ENCODE data around the gene IFT88. TPM values are rescaled to one million over a fixed set of nuclear protein-coding genes. Genes with fewer than 3 reads are reported as not detected.

Gene IFT88
- total RNA-seq, 1 donor from 2014 or later: 8.7 TPM

DNA sequence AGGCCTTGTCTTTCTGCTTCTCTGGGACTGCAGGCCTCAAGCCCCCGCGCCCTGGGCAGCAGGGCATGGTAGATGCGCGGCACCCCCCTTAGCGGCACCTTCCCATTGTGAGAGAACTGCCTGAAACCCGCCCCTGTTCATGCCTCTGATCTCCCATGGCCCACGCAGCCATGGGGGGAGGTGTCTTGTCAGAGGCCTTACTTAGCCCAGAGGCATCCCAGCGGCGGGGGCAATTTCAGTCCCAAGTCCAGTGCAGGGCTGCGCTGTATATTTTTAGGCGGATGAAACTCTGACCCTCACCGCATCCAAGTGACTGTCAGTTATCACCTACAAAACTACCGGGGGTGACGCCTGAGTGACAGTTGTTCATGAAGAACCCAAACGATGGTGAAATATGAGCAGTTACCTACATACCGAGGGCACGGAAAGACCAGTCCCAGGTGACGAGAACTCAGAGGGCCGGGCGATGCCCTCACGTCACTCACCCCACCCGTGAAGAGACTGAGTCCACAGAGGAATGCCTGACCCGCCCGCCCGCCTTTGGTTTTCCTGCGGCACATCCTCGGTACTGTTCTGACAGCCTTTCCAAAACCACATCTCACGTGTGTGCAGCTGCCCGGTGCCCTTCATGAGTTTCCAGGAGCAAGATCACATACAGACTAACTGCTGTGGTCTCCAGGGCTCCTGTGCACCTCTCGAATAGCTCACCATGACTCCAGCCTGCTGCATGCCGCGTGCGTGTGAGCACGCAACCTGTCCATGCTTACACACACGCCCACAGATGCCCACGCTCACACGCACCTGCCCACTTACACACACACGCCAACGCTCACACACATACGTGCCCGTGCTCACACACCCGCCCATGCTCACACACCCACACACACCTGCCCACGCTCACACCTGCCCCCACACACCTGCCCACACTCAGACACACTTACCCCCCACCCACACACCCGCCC lies 150.9 kb downstream of the IFT88 start:
- Mint-ChIP-seq H3K36me3 (ENCODE audit: unreplicated experiment) (no peaks in the 10 kb centered on the region), H3K4me1 (ENCODE audit: low read depth, unreplicated experiment) (peaks cover 22% of the 10 kb centered on the region), H3K4me3 (ENCODE audit: unreplicated experiment) (no peak overlapping the region), H3K27ac (ENCODE audit: unreplicated experiment) (peak overlapping the region; percentile 31), H3K9me3 (ENCODE audit: unreplicated experiment) (peaks cover 2% of the 10 kb centered on the region), H3K27me3 (ENCODE audit: unreplicated experiment) (peaks cover 8% of the 10 kb centered on the region)
- no peak for DNase-seq
- no peak for TF ChIP-seq CTCF (IDR thresholded peaks at IDR 0.05; ENCODE audit: partially characterized antibody, unreplicated experiment)

DNA sequence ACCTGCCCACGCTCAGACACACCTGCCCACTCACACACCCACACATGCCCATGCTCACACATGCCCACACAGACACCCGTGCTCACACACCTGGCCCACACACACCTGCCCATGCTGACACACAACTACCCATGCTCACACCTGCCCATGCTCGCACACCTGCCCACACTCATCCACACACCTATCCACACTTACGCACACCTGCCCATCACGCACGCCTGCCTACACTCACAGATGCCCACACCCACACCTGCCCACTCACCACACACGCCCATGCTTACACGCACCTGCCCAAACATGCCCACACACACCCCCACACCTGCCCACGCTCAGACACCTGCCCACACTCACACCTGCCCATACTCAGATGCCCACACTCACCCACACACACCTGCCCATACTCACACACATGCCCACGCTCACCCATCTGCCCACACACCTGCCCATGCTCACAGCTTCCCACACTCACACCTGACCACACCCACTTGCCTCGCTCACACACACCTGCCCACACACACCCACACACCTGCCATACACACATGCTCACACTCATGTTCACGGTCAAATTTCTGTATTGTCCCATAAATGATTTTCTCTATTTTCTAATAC lies 152.1 kb downstream of the IFT88 start:
- TF ChIP-seq CTCF (IDR thresholded peaks at IDR 0.05; ENCODE audit: partially characterized antibody, unreplicated experiment): no peak
- peaks cover 6% of the 10 kb centered on the region for H3K27me3 Mint-ChIP-seq (ENCODE audit: unreplicated experiment)
- no peak overlapping the region for H3K4me3 Mint-ChIP-seq (ENCODE audit: unreplicated experiment)
- H3K36me3 Mint-ChIP-seq (ENCODE audit: unreplicated experiment): no peaks in the 10 kb centered on the region
- peaks cover 2% of the 10 kb centered on the region for H3K9me3 Mint-ChIP-seq (ENCODE audit: unreplicated experiment)
- H3K27ac Mint-ChIP-seq (ENCODE audit: unreplicated experiment): no peak overlapping the region
- peaks cover 13% of the 10 kb centered on the region for H3K4me1 Mint-ChIP-seq (ENCODE audit: low read depth, unreplicated experiment)
- DNase-seq: no peak

- Mint-ChIP-seq H3K27me3 (ENCODE audit: unreplicated experiment) (peaks cover 5% of the 10 kb centered on the region), H3K27ac (ENCODE audit: unreplicated experiment) (no peak overlapping the region), H3K4me3 (ENCODE audit: unreplicated experiment) (no peak overlapping the region), H3K4me1 (ENCODE audit: low read depth, unreplicated experiment) (peaks cover 9% of the 10 kb centered on the region), H3K9me3 (ENCODE audit: unreplicated experiment) (peaks cover 2% of the 10 kb centered on the region), H3K36me3 (ENCODE audit: unreplicated experiment) (no peaks in the 10 kb centered on the region)
- DNase-seq: no peak
- TF ChIP-seq CTCF (IDR thresholded peaks at IDR 0.05; ENCODE audit: partially characterized antibody, unreplicated experiment): no peak
Measured at GRCh38 chr13:20719783-20720182, 152.8 kb downstream of the IFT88 start.

DNA sequence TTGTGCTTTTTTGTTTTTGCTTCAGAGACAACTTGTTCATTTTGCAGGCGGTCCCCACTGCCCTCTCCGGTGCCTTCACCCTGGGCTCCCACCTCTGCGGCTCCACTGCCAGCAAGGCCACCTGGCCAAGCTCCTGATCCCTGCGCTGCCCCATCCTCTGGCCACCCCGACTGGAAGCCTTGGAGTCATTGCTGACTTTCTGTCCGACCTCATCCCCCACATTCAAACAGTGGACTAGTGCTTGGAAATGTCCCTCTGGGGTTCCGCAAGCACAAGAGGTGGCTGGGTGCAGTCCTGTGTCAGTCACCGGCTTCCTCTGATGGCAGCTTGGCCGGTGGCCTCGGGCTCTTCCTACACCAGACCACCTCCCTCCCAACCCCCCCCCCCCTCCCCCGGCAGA lies 153.5 kb downstream of the IFT88 start:
- Mint-ChIP-seq H3K27me3 (ENCODE audit: unreplicated experiment) (peaks cover 5% of the 10 kb centered on the region), H3K27ac (ENCODE audit: unreplicated experiment) (no peak overlapping the region), H3K36me3 (ENCODE audit: unreplicated experiment) (no peaks in the 10 kb centered on the region), H3K4me3 (ENCODE audit: unreplicated experiment) (peak overlapping the region; percentile 11), H3K9me3 (ENCODE audit: unreplicated experiment) (peaks cover 2% of the 10 kb centered on the region), H3K4me1 (ENCODE audit: low read depth, unreplicated experiment) (peaks cover 9% of the 10 kb centered on the region)
- DNase-seq: no peak
- no peak for TF ChIP-seq CTCF (IDR thresholded peaks at IDR 0.05; ENCODE audit: partially characterized antibody, unreplicated experiment)

DNA sequence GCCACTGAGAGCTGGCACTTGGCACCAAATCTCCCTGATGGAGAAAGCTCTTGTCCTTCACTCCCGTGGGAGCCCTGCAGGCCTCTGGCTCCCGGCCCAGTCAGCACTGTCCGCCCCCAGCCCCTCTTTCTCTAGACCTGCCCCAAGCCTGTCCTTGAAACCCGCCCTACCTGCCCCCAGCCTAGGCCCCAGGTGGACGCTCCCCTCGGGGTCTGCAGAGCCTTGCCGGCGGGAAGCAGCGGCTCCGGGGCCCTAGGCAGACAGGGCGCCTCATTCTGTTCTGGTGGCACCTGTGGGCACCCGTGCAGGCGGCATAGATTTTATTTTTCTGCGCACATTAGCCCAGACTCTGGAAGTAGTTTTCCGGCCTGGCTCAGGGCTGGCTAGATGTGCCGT lies 154.1 kb downstream of the IFT88 start:
- Mint-ChIP-seq H3K36me3 (ENCODE audit: unreplicated experiment) (no peaks in the 10 kb centered on the region), H3K27me3 (ENCODE audit: unreplicated experiment) (peaks cover 5% of the 10 kb centered on the region), H3K4me1 (ENCODE audit: low read depth, unreplicated experiment) (peaks cover 9% of the 10 kb centered on the region), H3K4me3 (ENCODE audit: unreplicated experiment) (peak overlapping the region; percentile 69), H3K9me3 (ENCODE audit: unreplicated experiment) (peaks cover 2% of the 10 kb centered on the region), H3K27ac (ENCODE audit: unreplicated experiment) (no peak overlapping the region)
- no peak for DNase-seq
- no peak for TF ChIP-seq CTCF (IDR thresholded peaks at IDR 0.05; ENCODE audit: partially characterized antibody, unreplicated experiment)

Data from glutamatergic neuron (in vitro differentiated cells).